Cardiac septum (tissue), 1 donor: ENCODE measurements around the gene POU2F2. TPM values are rescaled to one million over a fixed set of nuclear protein-coding genes. Genes with fewer than 3 reads are reported as not detected.
"Not testable (repeated sequence)": the region's sequence is repeated elsewhere in the genome, so short reads cannot be mapped to it uniquely, and the experiment has no call there.

ENCODE experiments used
- DNase-seq: peaks from one replicate; pipeline ENCODE4 v3.0.0-alpha.2; 2020; ENCODE audit warnings: low spot score
- intact Hi-C: fragments of 100-400 bp; cut with DNase I; formaldehyde crosslinking; loops from one replicate; pipeline ENCODE4 v1.14.0; 2022
- microRNA-seq: library from miRNA; unstranded; fragments of <30 nt; microRNA quantifications from one replicate; pipeline ENCODE4 v1.2.0, GENCODE V29; 2020
- total RNA-seq: library from RNA; stranded (reverse); fragmentation: NEBNext Ultra II Directional; extraction: Animal tissue kit (Norgen Biotek cat#: 25700); gene quantifications from one replicate; pipeline ENCODE4 v1.2.1, GENCODE V29; 2021
- donor health status: DM: no; HTN: no; CAD: no.

The POU2F2 gene
- total RNA-seq, 1 donor from 2014 or later = 0.51 TPM

DNA sequence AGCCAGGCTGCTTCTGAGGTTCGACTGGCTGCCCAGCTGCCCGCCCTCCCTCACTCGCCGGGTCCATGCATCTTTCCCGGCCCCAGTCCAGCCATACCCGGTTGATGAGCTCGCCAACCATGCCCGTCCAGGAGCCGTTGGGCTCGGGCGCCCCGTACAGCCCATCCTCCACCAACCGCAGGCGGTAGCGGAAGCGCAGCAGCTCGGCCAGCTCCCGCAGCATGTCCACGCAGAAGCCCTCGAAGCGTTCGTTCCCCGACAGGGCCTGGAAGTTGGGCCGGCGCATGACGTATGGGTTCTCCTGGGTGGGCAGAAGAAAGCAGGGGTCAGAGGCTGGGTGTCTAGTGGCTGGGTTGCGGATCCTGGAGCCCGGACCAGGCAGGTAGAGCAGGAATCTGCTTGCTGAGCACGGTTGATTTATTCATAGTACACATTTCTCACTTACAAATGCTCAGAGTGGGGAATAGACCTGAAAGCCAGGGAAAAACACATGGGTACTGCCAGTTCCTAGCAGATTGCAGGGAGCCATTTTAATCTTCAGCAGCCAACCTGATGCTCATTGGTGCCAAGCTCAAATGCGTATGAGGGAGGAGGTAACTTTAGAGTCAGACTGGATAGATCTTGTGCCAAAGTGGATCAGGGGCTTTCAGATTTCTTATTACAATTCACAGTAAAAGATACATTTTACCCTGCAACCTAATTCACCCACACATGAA lies 89.6 kb downstream of the POU2F2 start:
- intact Hi-C loops = no loop called here
- no peak for DNase-seq

DNA sequence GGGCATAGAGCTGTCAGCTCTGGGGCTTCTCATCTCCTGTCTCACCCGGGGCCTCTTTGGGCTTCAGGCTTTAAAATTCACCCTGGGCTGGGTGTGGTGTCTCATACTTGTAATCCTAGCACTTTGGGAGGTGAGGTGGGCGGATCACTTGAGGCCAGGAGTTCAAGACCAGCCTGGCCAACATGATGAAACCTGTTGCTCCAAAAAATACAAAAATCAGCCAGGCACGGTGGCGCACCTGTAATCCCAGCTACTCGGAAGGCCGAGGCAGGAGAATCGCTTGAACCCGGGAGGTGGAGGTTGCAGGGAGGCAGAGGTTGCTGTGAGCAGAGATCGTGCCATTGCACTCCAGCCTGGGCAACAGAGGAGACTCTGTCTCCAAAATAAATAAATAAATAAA lies 91.8 kb downstream of the POU2F2 start:
- intact Hi-C loops, DNase-seq: not testable (repeated sequence)

DNA sequence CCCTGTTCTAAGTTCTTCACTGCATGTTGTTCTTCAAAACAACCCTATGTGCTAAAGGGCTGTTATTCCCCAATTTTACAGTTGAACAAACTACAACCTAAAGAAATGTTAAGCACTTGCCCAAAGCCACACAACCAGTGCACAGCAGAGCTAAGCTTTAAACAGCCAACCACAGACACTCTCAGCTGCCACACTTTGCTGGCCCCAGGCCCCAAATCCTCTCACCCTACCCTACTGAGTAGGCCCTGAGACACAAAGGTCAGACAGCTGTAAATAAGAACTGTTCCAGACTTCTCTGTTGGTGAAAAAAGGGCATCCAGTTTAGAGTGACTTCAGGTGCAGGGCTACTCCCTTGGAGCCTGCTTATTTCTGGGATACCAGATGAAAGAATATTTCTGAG lies 92.2 kb downstream of the POU2F2 start:
- intact Hi-C loops = no loop called here
- DNase-seq = no peak

DNA sequence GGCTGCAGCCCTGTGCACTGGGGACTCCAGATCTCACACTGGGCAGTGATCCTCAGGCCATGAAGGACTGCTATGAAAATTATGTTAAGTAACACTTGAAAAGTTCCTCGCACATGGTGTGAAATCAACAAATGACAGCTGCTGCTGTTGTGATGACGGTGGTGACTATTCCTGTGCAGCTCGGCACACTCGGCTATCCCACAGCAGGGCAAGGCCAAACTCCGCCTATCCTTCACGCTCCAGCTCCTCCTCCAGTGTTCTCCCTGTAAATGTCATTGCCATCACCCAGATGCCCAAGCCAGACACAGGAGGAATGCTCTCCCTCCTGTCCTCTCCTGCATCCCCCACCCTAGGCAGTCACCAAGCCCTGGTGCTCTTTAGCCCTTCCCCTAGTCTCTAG lies 93.6 kb downstream of the POU2F2 start:
- peak; percentile 80 for DNase-seq
- intact Hi-C loops = no loop called here

DNA sequence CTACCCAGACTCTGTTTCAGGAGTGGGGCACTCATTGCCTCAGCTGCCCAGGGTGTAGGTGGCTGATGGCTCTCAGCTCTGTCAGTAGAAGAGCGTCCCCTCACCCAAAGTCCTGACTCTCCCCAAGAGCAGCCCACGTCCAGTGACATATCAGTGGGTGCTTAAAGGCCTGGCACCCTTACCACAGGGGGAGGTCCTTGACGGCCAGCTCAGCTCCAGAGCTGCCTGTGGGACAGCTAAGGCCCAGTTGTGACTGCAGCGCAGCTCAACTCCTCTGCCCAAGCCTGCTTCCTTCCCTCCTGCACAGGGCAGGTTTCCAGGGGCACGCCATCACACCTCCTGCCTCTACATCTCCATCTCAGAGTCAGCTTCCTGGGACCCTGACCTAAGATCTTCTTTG lies 94.6 kb downstream of the POU2F2 start:
- no peak for DNase-seq
- intact Hi-C loops = loop anchor here (1.0 to 2.0 kb wide), 2 partner anchors 12 to 41 kb away; no protein-coding TSS in a partner anchor

Small RNA genes lying within 50 kb of the gene (microRNA-seq; reads per million reads assigned to microRNA genes)
- not detected for gene MIR4323

Other genes starting within 250 kb of the POU2F2 start
- 37.9 TPM for gene ARHGEF1, start 249.3 kb downstream of the POU2F2 start, total RNA-seq
- not detected for gene ERFL, start 204.0 kb downstream of the POU2F2 start, total RNA-seq
- gene RABAC1, start 173.1 kb downstream of the POU2F2 start, total RNA-seq = 92.0 TPM
- 242 TPM for gene ATP1A3, start 138.2 kb downstream of the POU2F2 start, total RNA-seq
- 4.6 TPM for gene GRIK5, start 62.2 kb downstream of the POU2F2 start, total RNA-seq
- gene ZNF574, start 56.3 kb downstream of the POU2F2 start, total RNA-seq = 8.3 TPM
- 10.2 TPM for gene DEDD2, start 85.2 kb upstream of the POU2F2 start, total RNA-seq
- 4.1 TPM for gene ZNF526, start 87.9 kb upstream of the POU2F2 start, total RNA-seq
- gene GSK3A, start 110.2 kb upstream of the POU2F2 start, total RNA-seq = 39.6 TPM
- 37.4 TPM for gene ERF, start 122.7 kb upstream of the POU2F2 start, total RNA-seq
- gene CIC, start 136.8 kb upstream of the POU2F2 start, total RNA-seq = 51.3 TPM
- gene PRR19, start 169.7 kb upstream of the POU2F2 start, total RNA-seq = 0.16 TPM
- gene PAFAH1B3, start 170.2 kb upstream of the POU2F2 start, total RNA-seq = 4.0 TPM
- 0.24 TPM for gene TMEM145, start 180.9 kb upstream of the POU2F2 start, total RNA-seq
- gene MEGF8, start 193.2 kb upstream of the POU2F2 start, total RNA-seq = 45.8 TPM